PC-9 (cell line): ENCODE measurements around the gene ARL8B. TPM values are rescaled to one million over a fixed set of nuclear protein-coding genes. Genes with fewer than 3 reads are reported as not detected.

Experiments used
- Bru-seq: library from RNA; stranded (reverse); fragments of 400-500 nt; gene quantifications from one replicate; lab custom pipeline; 2021; lab: Mats Ljungman, UMichigan
- BruChase-seq, 2 experiments: library from RNA; stranded (reverse); fragments of 400-500 nt; gene quantifications; one replicate each; lab custom pipeline; 2021; lab: Mats Ljungman, UMichigan
- BruUV-seq: library from RNA; stranded (reverse); fragments of 400-500 nt; replicated peaks from 2 replicates; lab custom pipeline; 2021; lab: Mats Ljungman, UMichigan
- CTCF ChIA-PET: fragments of 300-600 bp; sonication (Branson Sonifier 250); formaldehyde crosslinking; loops from one replicate; lab custom pipeline; 2022; ENCODE audit warnings: antibody characterized with exemption; lab: Charles Lee
- POLR2A ChIA-PET: fragments of 300-600 bp; sonication (Branson Sonifier 250); formaldehyde crosslinking; loops from one replicate; lab custom pipeline; 2022; ENCODE audit warnings: antibody characterized with exemption; ENCODE audit not compliant: unreplicated experiment; lab: Charles Lee
- DNase-seq, 2 experiments: peaks; one replicate each; pipeline versions ENCODE4 v3.0.0 to v3.0.0-alpha.2; 2015 to 2022; ENCODE audit warnings: mixed read lengths in 1 of 2
- H2AFZ ChIP-seq: fragments of 200-600 bp; sonication (generic); 2 replicates; pipeline ENCODE4 v1.8.1; 2017; ENCODE audit warnings: antibody characterized with exemption
- H3F3A ChIP-seq: fragments of 200-600 bp; sonication (generic); 2 replicates; pipeline ENCODE4 v1.8.1; 2017; ENCODE audit warnings: antibody characterized with exemption, mild to moderate bottlenecking, low read depth; ENCODE audit not compliant: insufficient read depth
- H3K27ac ChIP-seq: fragments of 200-600 bp; sonication (generic); 2 replicates; pipeline ENCODE4 v1.6.1; 2016; ENCODE audit warnings: mixed run types
- H3K27me3 ChIP-seq: fragments of 200-600 bp; sonication (generic); 2 replicates; pipeline ENCODE4 v1.6.1; 2016; ENCODE audit warnings: low read depth, mixed run types; ENCODE audit not compliant: insufficient read depth
- H3K36me3 ChIP-seq: fragments of 200-600 bp; sonication (generic); 2 replicates; pipeline ENCODE4 v1.6.1; 2016; ENCODE audit warnings: low read depth, mixed run types
- H3K4me1 ChIP-seq: fragments of 200-600 bp; sonication (generic); replicated peaks from 2 replicates; pipeline ENCODE4 v1.6.1; 2016; ENCODE audit warnings: mixed run types; ENCODE audit not compliant: insufficient read depth
- H3K4me2 ChIP-seq: fragments of 200-600 bp; sonication (generic); 2 replicates; pipeline ENCODE4 v1.6.1; 2017; ENCODE audit warnings: mixed run types
- H3K4me3 ChIP-seq: fragments of 200-600 bp; sonication (generic); 2 replicates; pipeline ENCODE4 v1.6.1; 2016; ENCODE audit warnings: mixed run types
- H3K79me2 ChIP-seq: fragments of 200-600 bp; sonication (generic); 2 replicates; pipeline ENCODE4 v1.6.1; 2017; ENCODE audit warnings: low read depth, mixed run types
- H3K9me2 ChIP-seq: fragments of 200-600 bp; sonication (generic); 2 replicates; pipeline ENCODE4 v1.8.1; 2017; ENCODE audit warnings: mild to moderate bottlenecking; ENCODE audit not compliant: insufficient read depth
- H3K9me3 ChIP-seq: fragments of 200-600 bp; sonication (generic); 2 replicates; pipeline ENCODE4 v1.8.1; 2016; ENCODE audit warnings: low read depth; ENCODE audit not compliant: insufficient read depth
- H4K20me1 ChIP-seq: fragments of 200-600 bp; sonication (generic); 2 replicates; pipeline ENCODE4 v1.8.1; 2017; ENCODE audit not compliant: insufficient read depth
- EZH2 ChIP-seq: fragments of 200-600 bp; sonication (generic); IDR thresholded peaks from 2 replicates; pipeline ENCODE4 v1.8.0; 2017; ENCODE audit warnings: antibody characterized with exemption, low read depth
- intact Hi-C: fragments of 100-400 bp; cut with micrococcal nuclease; formaldehyde crosslinking; loops from one replicate; pipeline ENCODE4 v1.10.0; 2022; ENCODE audit not compliant: unreplicated experiment
- long read RNA-seq: library from polyadenylated mRNA; stranded (forward); transcript quantifications from one replicate; pipeline ENCODE4 v2.0.0, GENCODE V29; 2022
- total RNA-seq: library from RNA; stranded (reverse); gene quantifications from 2 replicates; pipeline ENCODE4 v1.2.3, GENCODE V29; 2021
- TF ChIP-seq, protein P1 (sequence below): fragments of 200-600 bp; sonication (generic); conservative IDR thresholded peaks from 2 replicates; pipeline ENCODE4 v1.6.1; 2017; ENCODE audit warnings: mixed run types, antibody characterized with exemption, mild to moderate bottlenecking, moderate library complexity

Gene ARL8B
- total RNA-seq: 45.4 and 49.5 TPM in 2 replicates
- percentile 93 among the genes with signal in this experiment for Bru-seq, nascent RNA
- percentile 90 among the genes with signal in this experiment for BruChase-seq, experiment 1, labeled RNA remaining after a 2-hour chase
- BruChase-seq, experiment 2, labeled RNA remaining after a 6-hour chase: percentile 93 among the genes with signal in this experiment
- long read RNA-seq, transcript ARL8B-201 (7 exons, 3,005 nt): major isoform, 81 of 87 reads
- long read RNA-seq, partial matches to known transcripts: 0 of 87 reads
- long read RNA-seq, other reads (novel, unspliced or antisense): 5 of 87 reads

DNA sequence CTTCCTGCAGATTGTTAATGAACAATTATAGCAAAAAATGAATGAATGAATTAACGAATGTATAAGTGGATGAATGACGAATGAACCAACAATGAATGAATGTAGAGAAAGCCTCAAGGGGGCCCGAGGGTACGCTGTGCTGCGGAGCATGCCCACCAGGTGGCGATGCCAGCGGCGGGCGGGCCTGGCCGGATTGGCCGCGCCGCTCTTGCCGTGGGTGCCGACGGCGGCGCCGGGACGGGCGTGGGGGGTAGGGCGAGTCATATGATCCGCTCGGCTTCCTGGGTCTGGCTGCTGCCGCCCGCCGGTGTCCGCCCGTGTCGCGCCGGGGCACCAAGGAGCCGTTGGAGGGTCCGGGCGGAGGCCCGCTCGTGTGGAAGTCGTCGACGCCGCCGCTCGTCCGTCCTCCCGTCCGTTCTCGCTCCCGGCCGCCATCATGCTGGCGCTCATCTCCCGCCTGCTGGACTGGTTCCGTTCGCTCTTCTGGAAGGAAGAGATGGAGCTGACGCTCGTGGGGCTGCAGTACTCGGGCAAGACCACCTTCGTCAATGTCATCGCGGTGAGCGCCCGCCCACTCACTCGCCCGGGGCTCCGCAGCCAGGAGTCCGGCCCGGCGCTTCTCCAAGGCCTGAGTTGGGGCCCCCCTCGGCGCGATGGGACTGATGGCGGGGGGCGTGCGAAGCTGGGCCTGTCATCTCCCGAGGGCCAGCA, at the start of gene ARL8B:
TSS of gene ARL8B (plus strand) at position 263 of the 711 bp plus-strand sequence. CDS start at position 437, 174 bp downstream.
- peak within 1 kb of the TSS; percentile 92 for H3K4me2 ChIP-seq
- TF ChIP-seq, protein P1, sequence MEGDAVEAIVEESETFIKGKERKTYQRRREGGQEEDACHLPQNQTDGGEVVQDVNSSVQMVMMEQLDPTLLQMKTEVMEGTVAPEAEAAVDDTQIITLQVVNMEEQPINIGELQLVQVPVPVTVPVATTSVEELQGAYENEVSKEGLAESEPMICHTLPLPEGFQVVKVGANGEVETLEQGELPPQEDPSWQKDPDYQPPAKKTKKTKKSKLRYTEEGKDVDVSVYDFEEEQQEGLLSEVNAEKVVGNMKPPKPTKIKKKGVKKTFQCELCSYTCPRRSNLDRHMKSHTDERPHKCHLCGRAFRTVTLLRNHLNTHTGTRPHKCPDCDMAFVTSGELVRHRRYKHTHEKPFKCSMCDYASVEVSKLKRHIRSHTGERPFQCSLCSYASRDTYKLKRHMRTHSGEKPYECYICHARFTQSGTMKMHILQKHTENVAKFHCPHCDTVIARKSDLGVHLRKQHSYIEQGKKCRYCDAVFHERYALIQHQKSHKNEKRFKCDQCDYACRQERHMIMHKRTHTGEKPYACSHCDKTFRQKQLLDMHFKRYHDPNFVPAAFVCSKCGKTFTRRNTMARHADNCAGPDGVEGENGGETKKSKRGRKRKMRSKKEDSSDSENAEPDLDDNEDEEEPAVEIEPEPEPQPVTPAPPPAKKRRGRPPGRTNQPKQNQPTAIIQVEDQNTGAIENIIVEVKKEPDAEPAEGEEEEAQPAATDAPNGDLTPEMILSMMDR: peak; percentile 72
- TF ChIP-seq EZH2: no peak
- H3F3A ChIP-seq: peaks cover 22% of the 10 kb centered on the region
- POLR2A ChIA-PET: interaction anchor here (0.6 kb wide), 1 partner anchor 90 kb away, joined by 4 read pairs; no protein-coding TSS in a partner anchor
- peaks cover 49% of the 10 kb centered on the region for H3K79me2 ChIP-seq
- H3K27ac ChIP-seq: peak within 1 kb of the TSS; percentile 85
- no TSS peak for BruUV-seq
- intact Hi-C loops: loop anchor here (1.0 to 5.0 kb wide), 8 partner anchors 22 to 410 kb away; partner anchors contain the start of gene EDEM1
- H4K20me1 ChIP-seq: peaks cover 16% of the 10 kb centered on the region
- peaks cover 26% of the 10 kb centered on the region for H3K4me1 ChIP-seq
- no peaks in the 10 kb centered on the region for H3K9me3 ChIP-seq
- peak; percentile 58 to 90 for DNase-seq
- H3K27me3 ChIP-seq: no peaks in the 10 kb centered on the region
- H3K36me3 ChIP-seq: no peaks in the 10 kb centered on the region
- CTCF ChIA-PET: interaction anchor here (1.4 to 1.8 kb wide), 2 partner anchors 22 to 75 kb away, joined by 8 to 10 read pairs; no protein-coding TSS in a partner anchor
- peak within 1 kb of the TSS; percentile 76 for H3K4me3 ChIP-seq
- peak within 1 kb of the TSS; percentile 48; the same call in 1 of the 2 replicates for H2AFZ ChIP-seq
- no peaks in the 10 kb centered on the region for H3K9me2 ChIP-seq

DNA sequence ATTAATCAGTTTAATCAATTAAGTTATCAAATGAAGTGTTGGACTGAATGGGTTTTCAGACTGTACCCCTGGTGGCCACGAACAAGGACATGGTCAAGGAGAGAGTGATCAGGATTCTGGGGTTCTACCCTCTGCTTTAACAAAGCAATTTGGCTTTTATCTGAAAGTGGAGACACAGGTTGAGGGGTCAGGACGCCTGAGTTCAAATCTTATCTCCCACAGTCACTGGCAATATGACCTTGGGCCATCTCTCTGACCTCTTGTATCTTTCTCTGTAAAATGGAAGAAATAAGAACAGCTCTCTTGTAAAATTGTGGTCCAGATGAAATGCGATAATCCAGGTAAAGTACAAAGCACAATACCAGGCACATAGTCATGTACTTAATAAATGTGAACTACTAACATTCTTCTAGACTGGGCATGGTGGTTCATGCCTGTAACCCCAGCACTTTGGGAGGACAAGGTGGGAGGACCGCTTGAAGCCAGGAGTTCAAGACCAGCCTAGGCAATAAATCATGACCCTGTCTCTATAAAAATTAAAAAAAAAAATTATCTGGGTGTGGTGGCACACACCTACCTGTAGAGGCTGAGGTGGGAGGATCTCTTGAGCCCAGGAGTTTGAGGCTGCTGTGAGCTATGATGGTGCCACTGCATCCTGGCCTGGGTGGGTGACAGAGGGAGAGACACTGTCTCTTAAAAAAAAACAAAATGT, 48.6 kb upstream of the ARL8B start:
- H3F3A ChIP-seq: no peaks in the 10 kb centered on the region
- H2AFZ ChIP-seq: no peak overlapping the region
- H3K27ac ChIP-seq: no peak overlapping the region
- no peak overlapping the region for H3K4me3 ChIP-seq
- CTCF ChIA-PET: no interaction called here
- H3K27me3 ChIP-seq: no peaks in the 10 kb centered on the region
- no peaks in the 10 kb centered on the region for H4K20me1 ChIP-seq
- POLR2A ChIA-PET: no interaction called here
- H3K4me2 ChIP-seq: no peak overlapping the region
- TF ChIP-seq, protein P1: no peak
- TF ChIP-seq EZH2: no peak
- H3K79me2 ChIP-seq: no peaks in the 10 kb centered on the region
- intact Hi-C loops: no loop called here
- H3K4me1 ChIP-seq: no peaks in the 10 kb centered on the region
- H3K9me2 ChIP-seq: no peaks in the 10 kb centered on the region
- no peak for DNase-seq
- no peaks in the 10 kb centered on the region for H3K9me3 ChIP-seq
- no peaks in the 10 kb centered on the region for H3K36me3 ChIP-seq
- no TSS peak for BruUV-seq

DNA sequence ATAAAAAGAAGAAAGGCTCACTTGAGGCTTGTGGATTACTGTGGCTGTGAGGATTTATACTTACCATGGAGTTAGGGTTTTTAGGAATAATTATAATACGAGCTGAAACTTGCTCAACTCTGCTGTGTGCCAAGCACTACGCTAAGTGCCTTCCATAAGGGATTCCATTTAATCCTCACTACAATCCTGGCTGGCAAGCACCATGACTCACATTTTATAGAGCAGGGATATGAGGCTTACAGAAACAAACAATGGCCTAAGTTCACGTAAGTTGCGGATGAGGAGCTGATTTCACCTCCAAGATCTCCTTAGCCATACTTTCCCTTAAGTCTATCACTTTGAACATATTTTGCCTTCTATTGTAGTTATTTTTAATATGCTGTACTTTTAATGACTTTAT, 43.9 kb upstream of the ARL8B start:
- no peak overlapping the region for H2AFZ ChIP-seq
- H3K27me3 ChIP-seq: no peaks in the 10 kb centered on the region
- no peaks in the 10 kb centered on the region for H3K4me1 ChIP-seq
- H3K9me3 ChIP-seq: no peaks in the 10 kb centered on the region
- DNase-seq: no peak
- no peak overlapping the region for H3K27ac ChIP-seq
- no peaks in the 10 kb centered on the region for H3K79me2 ChIP-seq
- intact Hi-C loops: no loop called here
- H3F3A ChIP-seq: no peaks in the 10 kb centered on the region
- no peaks in the 10 kb centered on the region for H3K36me3 ChIP-seq
- no peaks in the 10 kb centered on the region for H4K20me1 ChIP-seq
- no peak overlapping the region for H3K4me2 ChIP-seq
- no peaks in the 10 kb centered on the region for H3K9me2 ChIP-seq
- TF ChIP-seq, protein P1: no peak
- no peak for TF ChIP-seq EZH2
- no TSS peak for BruUV-seq
- no peak overlapping the region for H3K4me3 ChIP-seq
- ChIA-PET POLR2A (no interaction called here), CTCF (interaction anchor here (1.0 kb wide), 1 partner anchor 367 kb away, joined by 4 read pairs; no protein-coding TSS in a partner anchor)
